Measurements from ENCODE around the gene KIAA0232. TPM values are rescaled to one million over a fixed set of nuclear protein-coding genes. Genes with fewer than 3 reads are reported as not detected.

KIAA0232 gene
- total and polyA plus RNA-seq, 8 donors: 4.0 to 12.4 (median 8.8) TPM

GRCh38 chr4:6920171-6920570, 137.6 kb downstream of the KIAA0232 start:
- DNase-seq: peak in 1 of 6 donors; percentile 4
- Histone ChIP-seq H3K4me1 (peaks cover 0 to 21% (median 16%) of the 10 kb centered on the region in 3 donors), H3K4me3 (no peak overlapping the region), H3K27ac (no peak overlapping the region), H3K9me3 (no peaks in the 10 kb centered on the region), H3K36me3 (peaks cover 0 to 14% (median 0%) of the 10 kb centered on the region in 3 donors), H3K27me3 (no peaks in the 10 kb centered on the region)
- no peak for ATAC-seq
- 64 to 67% methylated on average over 3 of the region's 3 CpGs for WGBS, 2 donors
- intact Hi-C loops (cut with DNase I): no loop called here
- no peak for FAIRE-seq
- no peak for TF ChIP-seq CTCF (IDR thresholded peaks at IDR 0.05)

DNA sequence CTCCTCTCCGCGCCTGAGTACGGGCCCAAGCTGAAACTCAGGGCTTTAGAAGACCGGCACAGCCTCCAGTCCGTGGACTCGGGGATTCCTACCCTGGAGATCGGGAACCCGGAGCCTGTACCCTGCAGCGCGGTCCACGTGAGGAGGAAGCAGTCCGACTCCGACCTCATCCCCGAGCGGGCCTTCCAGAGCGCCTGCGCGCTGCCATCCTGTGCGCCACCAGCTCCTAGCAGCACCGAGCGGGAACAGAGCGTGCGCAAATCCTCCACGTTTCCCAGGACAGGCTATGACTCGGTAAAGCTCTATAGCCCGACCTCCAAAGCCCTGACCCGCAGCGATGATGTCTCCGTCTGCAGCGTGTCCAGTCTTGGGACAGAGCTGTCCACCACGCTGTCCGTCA, 141.0 kb downstream of the KIAA0232 start:
- ATAC-seq: no peak
- H3K36me3 ChIP-seq: peaks cover 0 to 14% (median 0%) of the 10 kb centered on the region in 3 donors

GRCh38 chr4:6924361-6924779, 141.8 kb downstream of the KIAA0232 start:
- no peak for FAIRE-seq
- 93 to 96% methylated on average over 12 of the region's 12 CpGs for WGBS, 2 donors
- no peak overlapping the region for H3K4me3 ChIP-seq
- H3K9me3 ChIP-seq: no peaks in the 10 kb centered on the region
- no peak overlapping the region for H3K27ac ChIP-seq
- DNase-seq: peak in 1 of 6 donors; percentile 58
- H3K27me3 ChIP-seq: no peaks in the 10 kb centered on the region
- peaks cover 0 to 2% (median 0%) of the 10 kb centered on the region in 3 donors for H3K4me1 ChIP-seq
- no peak for TF ChIP-seq CTCF (IDR thresholded peaks at IDR 0.05)
- H3K36me3 ChIP-seq: peaks cover 0 to 14% (median 0%) of the 10 kb centered on the region in 3 donors
- intact Hi-C loops (cut with DNase I): no loop called here
- peak in 1 of 4 donors; percentile 4 for ATAC-seq

More for the DNA sequence above, 141.0 kb downstream of the KIAA0232 start:
- Histone ChIP-seq H3K27me3 (no peaks in the 10 kb centered on the region), H3K27ac (no peak overlapping the region), H3K4me1 (peaks cover 0 to 4% (median under 1%) of the 10 kb centered on the region in 3 donors), H3K4me3 (no peak overlapping the region), H3K9me3 (no peaks in the 10 kb centered on the region)
- DNase-seq (no peak), FAIRE-seq (no peak)
- TF ChIP-seq CTCF (IDR thresholded peaks at IDR 0.05): no peak
- WGBS, 2 donors: 96 to 97% methylated on average over 32 of the region's 32 CpGs
- intact Hi-C loops (cut with DNase I): no loop called here

- no peak overlapping the region for H3K4me3 ChIP-seq
- intact Hi-C loops (cut with DNase I): no loop called here
- ATAC-seq (peak in 2 of 4 donors; percentile 42 to 46), DNase-seq (no peak), FAIRE-seq (no peak)
- H3K9me3 ChIP-seq: no peaks in the 10 kb centered on the region
- H3K27ac ChIP-seq: peak overlapping the region in 1 of 4 donors; percentile 19
- TF ChIP-seq CTCF (IDR thresholded peaks at IDR 0.05): no peak
- H3K27me3 ChIP-seq: no peaks in the 10 kb centered on the region
- WGBS, 2 donors: 90 to 92% methylated on average over 14 of the region's 14 CpGs
- H3K4me1 ChIP-seq: peaks cover 0 to 2% (median 0%) of the 10 kb centered on the region in 3 donors
- peaks cover 0 to 14% (median 0%) of the 10 kb centered on the region in 3 donors for H3K36me3 ChIP-seq
Measured at GRCh38 chr4:6925357-6925836, 142.9 kb downstream of the KIAA0232 start.

DNA sequence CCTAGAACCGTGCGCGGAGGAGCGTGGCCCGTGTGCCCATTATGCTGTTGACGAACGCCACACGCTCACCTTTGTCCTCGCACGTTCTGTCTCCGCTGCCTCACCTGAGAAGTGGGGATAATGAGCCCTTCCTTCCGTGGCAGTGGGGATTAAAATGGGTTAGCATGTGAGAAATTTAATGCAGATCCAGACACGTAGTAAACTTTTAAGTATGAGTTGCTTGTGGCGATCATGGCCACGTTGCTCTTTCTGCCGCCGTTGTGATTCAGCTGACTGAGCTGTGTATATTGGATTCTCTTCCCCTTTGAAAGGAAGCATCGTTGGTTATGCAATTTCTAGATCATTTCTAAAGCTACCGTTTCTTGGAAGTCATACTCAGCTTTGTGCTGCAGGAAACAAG, 143.6 kb downstream of the KIAA0232 start:
- H3K27me3 ChIP-seq: no peaks in the 10 kb centered on the region
- H3K9me3 ChIP-seq: no peaks in the 10 kb centered on the region
- no peak overlapping the region for H3K4me3 ChIP-seq
- no peak for TF ChIP-seq CTCF (IDR thresholded peaks at IDR 0.05)
- intact Hi-C loops (cut with DNase I): no loop called here
- peak in 2 of 4 donors; percentile 48 to 58 for ATAC-seq
- WGBS, 2 donors: 91 to 93% methylated on average over 19 of the region's 19 CpGs
- H3K4me1 ChIP-seq: peaks cover 0 to 5% (median 0%) of the 10 kb centered on the region in 3 donors
- H3K36me3 ChIP-seq: peaks cover 0 to 14% (median 0%) of the 10 kb centered on the region in 3 donors
- FAIRE-seq: no peak
- DNase-seq: no peak
- H3K27ac ChIP-seq: peak overlapping the region in 1 of 4 donors; percentile 19
